D721Med (cell line): ENCODE measurements around the gene TPTE2.

Experiments
- DNase-seq: peaks from one replicate; pipeline ENCODE4 v3.0.0; 2011; ENCODE audit warnings: low spot score; ENCODE audit not compliant: insufficient read length
- FAIRE-seq: peaks from 2 replicates; lab custom pipeline; 2011; peaks lifted over from hg19 to GRCh38; lab: Jason Lieb, UNC
- CTCF ChIP-seq: IDR thresholded peaks from 2 replicates; pipeline ENCODE4 v1.5.1; 2012; ENCODE audit warnings: mild to moderate bottlenecking, control low read depth; ENCODE audit not compliant: insufficient read depth; ENCODE audit errors: missing control alignments

The TPTE2 gene

DNA sequence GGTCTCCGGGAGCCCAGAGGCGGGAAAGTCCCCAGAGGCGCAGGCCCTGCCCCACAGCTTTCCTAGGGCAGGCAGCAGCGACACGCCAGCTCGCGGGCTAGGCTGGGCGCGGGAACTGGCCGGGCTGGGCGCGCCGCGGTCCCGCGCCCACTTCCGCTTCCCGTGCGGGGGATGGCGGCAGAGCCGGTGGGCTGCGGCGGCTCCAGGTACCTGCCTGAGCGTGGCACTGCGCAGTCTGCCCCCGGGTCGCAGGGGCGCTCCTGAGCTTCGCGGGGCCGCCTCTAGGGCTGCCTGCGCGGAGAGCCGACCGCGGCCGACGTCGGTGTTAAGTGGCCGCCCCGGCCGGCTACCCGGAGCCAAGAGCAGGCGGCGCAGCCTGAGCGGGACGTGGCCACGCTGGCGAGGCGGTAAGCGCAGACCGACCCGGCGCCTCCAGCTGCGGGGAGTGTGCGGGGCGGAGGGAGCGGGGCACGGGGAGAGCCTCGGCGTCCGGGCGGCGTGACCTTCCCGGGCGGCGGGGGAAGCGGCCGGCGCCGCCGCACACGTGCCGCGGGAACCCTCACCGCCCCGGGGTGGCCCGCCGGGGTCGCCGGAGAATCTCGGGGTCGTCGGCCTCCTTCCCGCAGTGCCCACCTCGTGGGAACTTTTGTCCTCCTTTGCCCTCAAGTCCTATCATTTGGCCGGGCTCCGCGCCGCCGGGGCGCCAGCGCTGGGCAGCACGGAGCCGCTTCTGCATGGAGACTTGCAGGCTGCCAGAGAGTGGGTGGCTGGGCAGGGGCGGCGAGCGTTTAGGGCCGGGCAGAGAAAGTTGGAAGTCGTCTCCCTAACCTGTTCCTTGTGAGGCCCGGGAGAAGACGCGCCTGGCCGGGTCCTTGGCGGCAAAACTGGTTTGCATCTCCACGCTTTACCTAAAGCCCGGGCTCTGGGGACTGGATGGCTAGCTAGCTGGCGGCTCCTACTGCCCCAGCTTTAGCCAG lies 40.7 kb upstream of the TPTE2 start:
- FAIRE-seq (no peak), DNase-seq (peak; percentile 26)
- TF ChIP-seq CTCF: no peak

GRCh38 chr13:19597523-19597922 lies 36.2 kb upstream of the TPTE2 start:
- FAIRE-seq (no peak), DNase-seq (no peak)
- TF ChIP-seq CTCF: no peak

DNA sequence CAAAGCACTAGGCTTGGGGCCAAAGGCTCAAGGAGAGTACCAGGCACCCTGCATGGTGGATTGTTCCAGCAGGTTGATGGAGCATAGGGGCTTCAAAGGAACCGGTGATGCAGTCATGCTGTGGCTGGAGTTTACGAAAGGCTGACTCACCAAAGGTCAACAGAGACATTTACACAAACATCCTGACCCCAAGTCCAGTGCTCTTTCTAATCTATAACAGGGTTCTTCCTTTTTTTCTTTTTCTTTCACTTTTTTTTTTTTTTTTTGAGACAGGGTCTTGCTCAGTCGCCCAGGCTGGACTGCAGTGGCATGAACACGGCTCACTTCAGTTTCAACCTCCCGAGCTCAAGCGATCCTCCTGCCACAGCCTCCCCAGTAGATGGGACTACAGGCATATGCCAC lies 35.6 kb upstream of the TPTE2 start:
- no peak for FAIRE-seq
- DNase-seq: no peak
- TF ChIP-seq CTCF: no peak

DNA sequence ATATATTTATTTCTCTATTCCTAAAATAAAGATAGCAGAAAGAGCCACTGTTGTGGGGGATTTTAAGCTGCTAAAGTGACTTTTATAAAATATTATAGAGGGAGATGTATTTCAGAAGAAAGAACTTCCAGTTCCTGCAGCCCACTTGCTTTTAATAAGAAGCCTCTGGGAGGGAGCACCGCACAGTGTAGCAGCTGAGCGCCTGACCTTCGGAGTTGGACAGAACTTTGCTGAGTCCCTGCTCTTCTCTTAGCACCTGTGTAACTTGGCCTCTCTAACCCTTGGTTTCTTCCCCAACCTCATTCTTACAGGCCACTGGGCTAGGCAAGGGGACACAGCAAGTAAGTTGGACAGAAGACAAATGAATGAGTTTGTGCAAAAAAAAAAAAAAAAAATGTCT lies 34.8 kb upstream of the TPTE2 start:
- no peak for DNase-seq
- TF ChIP-seq CTCF: no peak

DNA sequence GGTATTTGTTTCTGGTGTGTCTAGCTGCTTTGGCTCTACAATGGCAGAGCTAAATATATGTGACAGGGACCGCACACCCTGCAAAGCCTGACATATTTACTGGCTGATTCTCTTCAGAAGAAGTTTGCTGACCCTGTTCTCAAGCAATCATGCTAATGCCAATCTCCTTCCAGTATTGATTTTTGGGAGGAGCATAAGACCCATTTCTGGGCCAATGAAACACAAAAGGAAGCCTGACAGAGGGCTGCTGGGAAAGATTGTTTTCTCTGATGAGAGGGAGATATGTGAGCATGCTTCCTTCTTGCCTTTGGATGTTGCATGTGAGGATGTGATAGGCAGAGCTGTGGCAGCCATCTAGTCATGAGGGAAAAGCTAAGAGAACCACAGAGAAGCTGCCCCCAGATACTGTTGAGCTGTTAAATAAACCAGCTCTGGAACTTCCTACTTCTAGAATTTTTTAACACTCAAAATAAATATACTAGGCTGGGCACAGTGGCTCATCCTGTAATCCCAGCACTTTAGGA lies 31.4 kb upstream of the TPTE2 start:
- no peak for FAIRE-seq
- TF ChIP-seq CTCF: no peak
- no peak for DNase-seq

More for the DNA sequence above, 34.8 kb upstream of the TPTE2 start:
- FAIRE-seq: no peak

DNA sequence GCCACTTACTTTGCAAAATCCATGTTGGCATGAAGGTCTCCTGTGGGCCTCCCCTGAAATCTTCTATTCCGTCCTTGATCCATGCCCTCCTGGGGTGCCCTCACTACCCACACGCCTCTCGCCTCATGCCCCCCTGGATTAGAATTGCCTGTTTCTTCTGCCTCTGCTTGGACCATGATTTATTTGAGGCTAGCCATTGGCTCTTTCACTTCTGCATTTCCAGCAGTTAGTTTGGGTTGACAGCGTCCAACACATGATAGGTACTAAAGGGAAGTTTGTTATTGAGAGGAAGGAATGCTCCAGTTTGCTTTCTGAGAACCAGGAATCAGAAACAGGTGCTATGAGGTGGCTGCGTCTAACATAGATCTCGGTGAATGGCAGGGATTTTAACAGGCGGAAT lies 30.5 kb upstream of the TPTE2 start:
- TF ChIP-seq CTCF: no peak
- no peak for FAIRE-seq
- no peak for DNase-seq

- no peak for DNase-seq
- no peak for TF ChIP-seq CTCF
- FAIRE-seq: no peak
Observed at GRCh38 chr13:19590423-19590822, 29.1 kb upstream of the TPTE2 start.
